22Rv1 (cell line): ENCODE data around the gene SLC6A19.
"Not testable (repeated sequence)": the region's sequence is repeated elsewhere in the genome, so short reads cannot be mapped to it uniquely, and the experiment has no call there.

ENCODE experiments used
- CTCF ChIP-seq: fragments of 450-650 bp; IDR thresholded peaks from 2 replicates; pipeline ENCODE4 v1.5.1; 2017; ENCODE audit warnings: mild to moderate bottlenecking
- ZFX ChIP-seq: fragments of 450-650 bp; IDR thresholded peaks from 2 replicates; pipeline ENCODE4 v1.6.1; 2017; ENCODE audit warnings: antibody characterized with exemption, borderline replicate concordance

GRCh38 chr5:1157461-1157986, 43.9 kb upstream of the SLC6A19 start:
- TF ChIP-seq CTCF, ZFX: not testable (repeated sequence)
